HG02678 (cell line): ENCODE results near the gene STMP1.
"Not testable (repeated sequence)": the region's sequence is repeated elsewhere in the genome, so short reads cannot be mapped to it uniquely, and the experiment has no call there.

Experiments used
- ATAC-seq: cut with Tn5 transposase; IDR thresholded peaks from one replicate; pipeline ENCODE4 v1.9.1; 2021; ENCODE audit warnings: mild to moderate bottlenecking, moderate library complexity; ENCODE audit not compliant: unreplicated experiment

Gene STMP1

GRCh38 chr7:135692606-135693005 is 30.3 kb downstream of the STMP1 start:
- not testable (repeated sequence) for ATAC-seq

GRCh38 chr7:135693558-135693957 is 31.2 kb downstream of the STMP1 start:
- ATAC-seq, result no peak

- no peak for ATAC-seq
These were observed 35.1 kb downstream of the STMP1 start for GRCh38 chr7:135697276-135698049.

GRCh38 chr7:135704074-135704473 is 41.8 kb downstream of the STMP1 start:
- no peak for ATAC-seq

- ATAC-seq, result no peak
These were observed 42.4 kb downstream of the STMP1 start for GRCh38 chr7:135704698-135705097.

- no peak for ATAC-seq
These were observed 43.9 kb downstream of the STMP1 start for GRCh38 chr7:135706038-135706742.

- no peak for ATAC-seq
These were observed 44.7 kb downstream of the STMP1 start for GRCh38 chr7:135706858-135707569.

- ATAC-seq, result no peak
These were observed 45.3 kb downstream of the STMP1 start for GRCh38 chr7:135707570-135707966.

GRCh38 chr7:135708041-135708440 is 45.7 kb downstream of the STMP1 start:
- no peak for ATAC-seq

- ATAC-seq, result no peak
These were observed 47.2 kb downstream of the STMP1 start for GRCh38 chr7:135709508-135709907.

- no peak for ATAC-seq
These were observed 48.3 kb downstream of the STMP1 start for GRCh38 chr7:135710417-135711138.

- ATAC-seq, result no peak
These were observed 48.8 kb downstream of the STMP1 start for GRCh38 chr7:135711139-135711469.

GRCh38 chr7:135712182-135712782 is 50.0 kb downstream of the STMP1 start:
- ATAC-seq, result no peak

GRCh38 chr7:135712796-135713195 is 50.5 kb downstream of the STMP1 start:
- ATAC-seq, result no peak

- no peak for ATAC-seq
These were observed 51.6 kb downstream of the STMP1 start for GRCh38 chr7:135713836-135714470.

GRCh38 chr7:135714534-135715009 is 52.3 kb downstream of the STMP1 start:
- ATAC-seq, result no peak

- ATAC-seq, result no peak
These were observed 52.8 kb downstream of the STMP1 start for GRCh38 chr7:135715055-135715522.

GRCh38 chr7:135715673-135716072 is 53.4 kb downstream of the STMP1 start:
- ATAC-seq, result no peak

GRCh38 chr7:135716677-135717238 is 54.4 kb downstream of the STMP1 start:
- ATAC-seq, result no peak

GRCh38 chr7:135717693-135718092 is 55.4 kb downstream of the STMP1 start:
- ATAC-seq, result no peak
